ENCODE data around the gene USP17L11.
"Not testable (repeated sequence)": the region's sequence is repeated elsewhere in the genome, so short reads cannot be mapped to it uniquely, and the experiment has no call there.

Gene USP17L11, protein sequence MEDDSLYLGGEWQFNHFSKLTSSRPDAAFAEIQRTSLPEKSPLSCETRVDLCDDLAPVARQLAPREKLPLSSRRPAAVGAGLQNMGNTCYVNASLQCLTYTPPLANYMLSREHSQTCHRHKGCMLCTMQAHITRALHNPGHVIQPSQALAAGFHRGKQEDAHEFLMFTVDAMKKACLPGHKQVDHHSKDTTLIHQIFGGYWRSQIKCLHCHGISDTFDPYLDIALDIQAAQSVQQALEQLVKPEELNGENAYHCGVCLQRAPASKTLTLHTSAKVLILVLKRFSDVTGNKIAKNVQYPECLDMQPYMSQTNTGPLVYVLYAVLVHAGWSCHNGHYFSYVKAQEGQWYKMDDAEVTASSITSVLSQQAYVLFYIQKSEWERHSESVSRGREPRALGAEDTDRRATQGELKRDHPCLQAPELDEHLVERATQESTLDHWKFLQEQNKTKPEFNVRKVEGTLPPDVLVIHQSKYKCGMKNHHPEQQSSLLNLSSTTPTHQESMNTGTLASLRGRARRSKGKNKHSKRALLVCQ

DNA sequence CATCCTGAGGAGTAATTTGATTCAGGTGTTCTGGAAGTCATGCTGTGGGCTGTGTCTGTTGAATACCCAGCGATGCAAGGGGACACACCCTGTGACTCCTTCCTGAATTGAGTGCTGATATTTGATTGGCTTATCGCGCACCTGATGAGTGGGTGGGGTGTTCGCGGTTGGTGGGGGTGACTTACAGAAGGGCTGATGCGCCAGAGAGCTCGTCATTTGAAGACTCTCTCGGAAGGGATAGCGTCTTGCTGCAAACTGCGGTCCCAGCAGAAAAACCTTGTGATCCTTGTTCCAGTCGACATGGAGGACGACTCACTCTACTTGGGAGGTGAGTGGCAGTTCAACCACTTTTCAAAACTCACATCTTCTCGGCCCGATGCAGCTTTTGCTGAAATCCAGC, at the start of gene USP17L11:
USP17L11 (plus strand) TSS at position 301 of the 400 bp plus-strand sequence; CDS start at position 301, 0 bp downstream.
- not testable (repeated sequence) for DNase-seq (ENCODE audit: low spot score)

DNA sequence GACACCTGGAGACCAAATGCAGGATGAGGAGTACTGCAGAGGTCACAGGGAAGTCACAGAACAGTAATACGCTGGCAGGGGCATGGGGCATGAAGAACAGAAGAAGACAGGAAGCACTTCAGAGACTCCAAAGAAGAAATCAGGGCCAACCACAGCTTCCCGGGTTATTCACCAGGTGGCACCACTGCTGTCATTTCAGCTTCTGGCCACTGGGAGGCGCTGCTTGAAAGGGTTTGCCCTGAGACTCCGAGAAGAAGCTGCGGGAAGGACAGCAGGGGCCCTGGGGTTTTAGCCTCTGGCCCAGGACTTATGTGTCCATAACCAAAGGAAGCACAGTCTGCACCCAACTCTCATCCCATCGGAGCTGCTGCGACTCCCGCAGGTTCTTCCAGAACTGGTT, 49.2 kb upstream of the USP17L11 start:
- DNase-seq (ENCODE audit: low spot score), result not testable (repeated sequence)

DNA sequence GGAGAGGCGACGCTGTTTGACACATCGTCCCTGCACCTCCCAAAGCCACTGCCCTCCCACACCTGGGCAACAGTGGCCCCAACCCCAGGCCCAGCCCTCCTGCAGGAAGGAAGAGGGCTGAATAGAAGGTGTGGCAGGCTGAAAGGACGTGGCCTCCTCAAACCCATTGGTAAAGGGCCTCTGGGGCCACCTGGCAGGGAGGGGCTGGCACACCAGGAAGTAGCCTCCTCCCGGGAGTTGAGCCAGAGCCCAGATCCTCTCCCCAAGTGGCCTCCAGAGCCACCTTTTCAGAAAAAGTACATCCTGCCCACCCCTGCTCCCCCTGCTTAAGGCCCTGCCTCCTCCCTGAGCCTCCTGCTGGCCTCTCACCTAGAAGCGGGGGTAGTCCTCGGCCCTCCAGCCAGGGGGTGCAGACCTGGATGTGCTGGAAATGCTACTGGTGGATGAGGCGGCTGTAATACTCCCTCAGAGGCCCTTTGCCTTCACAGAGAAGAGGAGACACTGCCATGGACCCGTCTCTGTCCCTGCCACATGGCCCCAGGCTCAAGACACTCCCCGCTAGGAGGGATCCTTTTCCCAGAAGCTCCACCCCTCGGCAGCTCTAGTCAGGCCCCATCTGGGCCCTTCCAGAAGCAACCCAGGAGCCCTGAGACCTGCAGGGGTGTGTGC, 45.3 kb upstream of the USP17L11 start, which contains the start of gene FAM90A26:
FAM90A26 (plus strand) TSS at position 619 of the 669 bp plus-strand sequence. CDS start 2,764 bp downstream, outside the sequence.
- not testable (repeated sequence) for DNase-seq (ENCODE audit: low spot score)

DNA sequence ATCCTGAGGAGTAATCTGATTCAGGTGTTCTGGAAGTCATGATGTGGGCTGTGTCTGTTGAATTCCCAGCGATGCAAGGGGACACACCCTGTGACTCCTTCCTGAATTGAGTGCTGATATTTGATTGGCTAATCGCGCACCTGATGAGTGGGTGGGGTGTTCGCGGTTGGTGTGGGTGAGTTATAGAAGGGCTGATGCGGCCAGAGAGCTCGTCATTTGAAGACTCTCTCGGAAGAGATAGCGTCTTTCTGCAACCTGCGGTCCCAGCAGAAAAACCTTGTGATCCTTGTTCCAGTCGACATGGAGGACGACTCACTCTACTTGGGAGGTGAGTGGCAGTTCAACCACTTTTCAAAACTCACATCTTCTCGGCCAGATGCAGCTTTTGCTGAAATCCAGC, 4.8 kb upstream of the USP17L11 start, which contains the start of gene USP17L10:
USP17L10 (plus strand) TSS at position 301 of the 400 bp plus-strand sequence; CDS start at position 301, 0 bp downstream.
- not testable (repeated sequence) for DNase-seq (ENCODE audit: low spot score)

DNA sequence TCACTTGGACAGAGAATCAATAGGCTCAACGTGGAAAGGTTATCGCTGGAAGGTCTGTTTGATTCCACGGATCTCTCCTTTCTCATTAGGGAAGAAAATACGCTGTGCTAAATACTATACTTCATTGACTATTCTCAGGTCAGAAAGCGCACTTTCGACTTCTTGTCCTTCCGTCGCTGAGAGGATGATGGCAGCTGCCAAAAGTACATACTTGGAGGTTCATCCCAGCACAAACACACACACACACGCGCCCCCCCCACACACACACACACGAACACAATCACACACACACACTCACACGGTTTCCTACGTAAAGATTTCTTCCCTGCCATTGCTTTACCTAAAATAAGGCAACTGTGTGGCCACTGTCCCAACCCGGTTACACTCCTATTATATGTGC, 504 bp upstream of the USP17L11 start:
- not testable (repeated sequence) for DNase-seq (ENCODE audit: low spot score)

DNA sequence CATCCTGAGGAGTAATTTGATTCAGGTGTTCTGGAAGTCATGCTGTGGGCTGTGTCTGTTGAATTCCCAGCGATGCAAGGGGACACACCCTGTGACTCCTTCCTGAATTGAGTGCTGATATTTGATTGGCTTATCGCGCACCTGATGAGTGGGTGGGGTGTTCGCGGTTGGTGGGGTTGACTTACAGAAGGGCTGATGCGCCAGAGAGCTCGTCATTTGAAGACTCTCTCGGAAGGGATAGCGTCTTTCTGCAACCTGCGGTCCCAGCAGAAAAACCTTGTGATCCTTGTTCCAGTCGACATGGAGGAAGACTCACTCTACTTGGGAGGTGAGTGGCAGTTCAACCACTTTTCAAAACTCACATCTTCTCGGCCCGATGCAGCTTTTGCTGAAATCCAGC, 4.6 kb downstream of the USP17L11 start, which contains the start of gene USP17L12:
USP17L12 (plus strand) TSS at position 301 of the 400 bp plus-strand sequence; CDS start at position 301, 0 bp downstream.
- DNase-seq (ENCODE audit: low spot score), result not testable (repeated sequence)

DNA sequence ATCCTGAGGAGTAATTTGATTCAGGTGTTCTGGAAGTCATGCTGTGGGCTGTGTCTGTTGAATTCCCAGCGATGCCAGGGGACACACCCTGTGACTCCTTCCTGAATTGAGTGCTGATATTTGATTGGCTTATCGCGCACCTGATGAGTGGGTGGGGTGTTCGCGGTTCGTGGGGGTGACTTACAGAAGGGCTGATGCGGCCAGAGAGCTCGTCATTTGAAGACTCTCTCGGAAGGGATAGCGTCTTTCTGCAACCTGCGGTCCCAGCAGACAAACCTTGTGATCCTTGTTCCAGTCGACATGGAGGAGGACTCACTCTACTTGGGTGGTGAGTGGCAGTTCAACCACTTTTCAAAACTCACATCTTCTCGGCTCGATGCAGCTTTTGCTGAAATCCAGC, 9.4 kb downstream of the USP17L11 start, which contains the start of gene USP17L13:
USP17L13 (plus strand) TSS at position 301 of the 400 bp plus-strand sequence; CDS start at position 301, 0 bp downstream.
- not testable (repeated sequence) for DNase-seq (ENCODE audit: low spot score)

DNA sequence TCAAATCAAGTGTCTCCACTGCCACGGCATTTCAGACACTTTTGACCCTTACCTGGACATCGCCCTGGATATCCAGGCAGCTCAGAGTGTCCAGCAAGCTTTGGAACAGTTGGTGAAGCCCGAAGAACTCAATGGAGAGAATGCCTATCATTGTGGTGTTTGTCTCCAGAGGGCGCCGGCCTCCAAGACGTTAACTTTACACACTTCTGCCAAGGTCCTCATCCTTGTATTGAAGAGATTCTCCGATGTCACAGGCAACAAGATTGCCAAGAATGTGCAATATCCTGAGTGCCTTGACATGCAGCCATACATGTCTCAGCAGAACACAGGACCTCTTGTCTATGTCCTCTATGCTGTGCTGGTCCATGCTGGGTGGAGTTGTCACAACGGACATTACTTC, 15.0 kb downstream of the USP17L11 start:
- not testable (repeated sequence) for DNase-seq (ENCODE audit: low spot score)

DNA sequence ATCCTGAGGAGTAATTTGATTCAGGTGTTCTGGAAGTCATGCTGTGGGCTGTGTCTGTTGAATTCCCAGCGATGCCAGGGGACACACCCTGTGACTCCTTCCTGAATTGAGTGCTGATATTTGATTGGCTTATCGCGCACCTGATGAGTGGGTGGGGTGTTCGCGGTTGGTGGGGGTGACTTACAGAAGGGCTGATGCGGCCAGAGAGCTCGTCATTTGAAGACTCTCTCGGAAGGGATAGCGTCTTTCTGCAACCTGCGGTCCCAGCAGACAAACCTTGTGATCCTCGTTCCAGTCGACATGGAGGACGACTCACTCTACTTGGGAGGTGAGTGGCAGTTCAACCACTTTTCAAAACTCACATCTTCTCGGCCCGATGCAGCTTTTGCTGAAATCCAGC, 18.9 kb downstream of the USP17L11 start, which contains the start of gene USP17L15:
USP17L15 (plus strand) TSS at position 301 of the 400 bp plus-strand sequence; CDS start at position 301, 0 bp downstream.
- not testable (repeated sequence) for DNase-seq (ENCODE audit: low spot score)

DNA sequence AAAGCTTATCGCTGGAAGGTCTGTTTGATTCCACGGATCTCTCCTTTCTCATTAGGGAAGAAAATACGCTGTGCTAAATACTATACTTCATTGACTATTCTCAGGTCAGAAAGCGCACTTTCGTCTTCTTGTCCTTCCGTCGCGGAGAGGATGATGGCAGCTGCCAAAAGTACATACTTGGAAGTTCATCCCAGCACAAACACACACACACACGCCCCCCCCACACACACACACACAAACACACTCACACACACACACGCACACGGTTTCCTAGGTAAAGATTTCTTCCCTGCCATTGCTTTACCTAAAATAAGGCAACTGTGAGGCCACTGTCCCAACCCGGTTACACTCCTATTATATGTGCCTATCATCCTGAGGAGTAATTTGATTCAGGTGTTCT, 23.3 kb downstream of the USP17L11 start:
- peak; percentile 0 for DNase-seq (ENCODE audit: low spot score)

DNA sequence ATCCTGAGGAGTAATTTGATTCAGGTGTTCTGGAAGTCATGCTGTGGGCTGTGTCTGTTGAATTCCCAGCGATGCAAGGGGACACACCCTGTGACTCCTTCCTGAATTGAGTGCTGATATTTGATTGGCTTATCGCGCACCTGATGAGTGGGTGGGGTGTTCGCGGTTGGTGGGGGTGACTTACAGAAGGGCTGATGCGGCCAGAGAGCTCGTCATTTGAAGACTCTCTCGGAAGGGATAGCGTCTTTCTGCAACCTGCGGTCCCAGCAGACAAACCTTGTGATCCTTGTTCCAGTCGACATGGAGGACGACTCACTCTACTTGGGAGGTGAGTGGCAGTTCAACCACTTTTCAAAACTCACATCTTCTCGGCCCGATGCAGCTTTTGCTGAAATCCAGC, 28.4 kb downstream of the USP17L11 start, which contains the start of gene USP17L17:
USP17L17 (plus strand) TSS at position 301 of the 400 bp plus-strand sequence; CDS start at position 301, 0 bp downstream.
- DNase-seq (ENCODE audit: low spot score), result not testable (repeated sequence)

DNA sequence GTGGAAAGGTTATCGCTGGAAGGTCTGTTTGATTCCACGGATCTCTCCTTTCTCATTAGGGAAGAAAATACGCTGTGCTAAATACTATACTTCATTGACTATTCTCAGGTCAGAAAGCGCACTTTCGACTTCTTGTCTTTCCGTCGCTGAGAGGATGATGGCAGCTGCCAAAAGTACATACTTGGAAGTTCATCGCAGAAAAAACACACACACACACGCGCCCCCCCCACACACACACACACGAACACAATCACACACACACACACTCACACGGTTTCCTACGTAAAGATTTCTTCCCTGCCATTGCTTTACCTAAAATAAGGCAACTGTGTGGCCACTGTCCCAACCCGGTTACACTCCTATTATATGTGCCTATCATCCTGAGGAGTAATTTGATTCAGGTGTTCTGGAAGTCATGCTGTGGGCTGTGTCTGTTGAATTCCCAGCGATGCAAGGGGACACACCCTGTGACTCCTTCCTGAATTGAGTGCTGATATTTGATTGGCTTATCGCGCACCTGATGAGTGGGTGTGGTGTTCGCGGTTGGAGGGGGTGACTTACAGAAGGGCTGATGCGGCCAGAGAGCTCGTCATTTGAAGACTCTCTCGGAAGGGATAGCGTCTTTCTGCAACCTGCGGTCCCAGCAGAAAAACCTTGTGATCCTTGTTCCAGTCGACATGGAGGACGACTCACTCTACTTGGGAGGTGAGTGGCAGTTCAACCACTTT, 32.9 kb downstream of the USP17L11 start, which contains the start of gene USP17L18:
USP17L18 (plus strand) TSS at position 678 of the 728 bp plus-strand sequence; CDS start at position 678, 0 bp downstream.
- DNase-seq (ENCODE audit: low spot score), result peak; percentile 55

DNA sequence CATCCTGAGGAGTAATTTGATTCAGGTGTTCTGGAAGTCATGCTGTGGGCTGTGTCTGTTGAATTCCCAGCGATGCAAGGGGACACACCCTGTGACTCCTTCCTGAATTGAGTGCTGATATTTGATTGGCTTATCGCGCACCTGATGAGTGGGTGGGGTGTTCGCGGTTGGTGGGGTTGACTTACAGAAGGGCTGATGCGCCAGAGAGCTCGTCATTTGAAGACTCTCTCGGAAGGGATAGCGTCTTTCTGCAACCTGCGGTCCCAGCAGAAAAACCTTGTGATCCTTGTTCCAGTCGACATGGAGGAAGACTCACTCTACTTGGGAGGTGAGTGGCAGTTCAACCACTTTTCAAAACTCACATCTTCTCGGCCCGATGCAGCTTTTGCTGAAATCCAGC, 37.9 kb downstream of the USP17L11 start, which contains the start of gene USP17L19:
USP17L19 (plus strand) TSS at position 301 of the 400 bp plus-strand sequence; CDS start at position 301, 0 bp downstream.
- DNase-seq (ENCODE audit: low spot score), result not testable (repeated sequence)

DNA sequence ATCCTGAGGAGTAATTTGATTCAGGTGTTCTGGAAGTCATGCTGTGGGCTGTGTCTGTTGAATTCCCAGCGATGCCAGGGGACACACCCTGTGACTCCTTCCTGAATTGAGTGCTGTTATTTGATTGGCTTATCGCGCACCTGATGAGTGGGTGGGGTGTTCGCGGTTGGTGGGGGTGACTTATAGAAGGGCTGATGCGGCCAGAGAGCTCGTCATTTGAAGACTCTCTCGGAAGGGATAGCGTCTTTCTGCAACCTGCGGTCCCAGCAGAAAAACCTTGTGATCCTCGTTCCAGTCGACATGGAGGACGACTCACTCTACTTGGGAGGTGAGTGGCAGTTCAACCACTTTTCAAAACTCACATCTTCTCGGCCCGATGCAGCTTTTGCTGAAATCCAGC, 42.6 kb downstream of the USP17L11 start, which contains the start of gene USP17L20:
USP17L20 (plus strand) TSS at position 301 of the 400 bp plus-strand sequence; CDS start at position 301, 0 bp downstream.
- not testable (repeated sequence) for DNase-seq (ENCODE audit: low spot score)

DNA sequence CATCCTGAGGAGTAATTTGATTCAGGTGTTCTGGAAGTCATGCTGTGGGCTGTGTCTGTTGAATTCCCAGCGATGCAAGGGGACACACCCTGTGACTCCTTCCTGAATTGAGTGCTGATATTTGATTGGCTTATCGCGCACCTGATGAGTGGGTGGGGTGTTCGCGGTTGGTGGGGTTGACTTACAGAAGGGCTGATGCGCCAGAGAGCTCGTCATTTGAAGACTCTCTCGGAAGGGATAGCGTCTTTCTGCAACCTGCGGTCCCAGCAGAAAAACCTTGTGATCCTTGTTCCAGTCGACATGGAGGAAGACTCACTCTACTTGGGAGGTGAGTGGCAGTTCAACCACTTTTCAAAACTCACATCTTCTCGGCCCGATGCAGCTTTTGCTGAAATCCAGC, 47.4 kb downstream of the USP17L11 start, which contains the start of gene USP17L21:
USP17L21 (plus strand) TSS at position 301 of the 400 bp plus-strand sequence; CDS start at position 301, 0 bp downstream.
- DNase-seq (ENCODE audit: low spot score), result not testable (repeated sequence)
